ENCODE data around the gene SEMA4C.

- no peak for TF ChIP-seq CTCF (IDR thresholded peaks at IDR 0.05)
- no peak for TF ChIP-seq EZH2 (IDR thresholded peaks at IDR 0.05)
Measured at GRCh38 chr2:96877631-96878092, 7.8 kb upstream of the SEMA4C start.

All from neural progenitor cell (in vitro differentiated cells).